ENCODE data around the gene ARFRP1. TPM values are rescaled to one million over a fixed set of nuclear protein-coding genes. Genes with fewer than 3 reads are reported as not detected.
"Not testable (repeated sequence)": the region's sequence is repeated elsewhere in the genome, so short reads cannot be mapped to it uniquely, and the experiment has no call there.

ARFRP1 gene
- total RNA-seq, 1 donor from 2014 or later: 46.1 TPM

- TF ChIP-seq CTCF (IDR thresholded peaks at IDR 0.05): no peak
- H3K27me3 Mint-ChIP-seq (ENCODE audit: unreplicated experiment): no peaks in the 10 kb centered on the region
- no peaks in the 10 kb centered on the region for H3K36me3 Mint-ChIP-seq (ENCODE audit: unreplicated experiment)
- H3K4me1 Mint-ChIP-seq (ENCODE audit: unreplicated experiment): peaks cover 24% of the 10 kb centered on the region
- no peaks in the 10 kb centered on the region for H3K9me3 Mint-ChIP-seq (ENCODE audit: unreplicated experiment)
- no peak for DNase-seq (ENCODE audit: extremely low spot score, unreplicated experiment)
- H3K4me3 Mint-ChIP-seq (ENCODE audit: unreplicated experiment): peak overlapping the region; percentile 67
- peak overlapping the region; percentile 67 for H3K27ac Mint-ChIP-seq (ENCODE audit: unreplicated experiment)
Measured at GRCh38 chr20:63653974-63654668, 53.7 kb downstream of the ARFRP1 start.

GRCh38 chr20:63653041-63653973 lies 54.5 kb downstream of the ARFRP1 start, which contains the start of gene STMN3:
STMN3 (minus strand) TSS chr20:63653424; CDS start chr20:63653345, 79 bp downstream.
- Mint-ChIP-seq H3K36me3 (ENCODE audit: unreplicated experiment) (no peaks in the 10 kb centered on the region), H3K27ac (ENCODE audit: unreplicated experiment) (peak within 1 kb of the TSS; percentile 67), H3K4me1 (ENCODE audit: unreplicated experiment) (peaks cover 16% of the 10 kb centered on the region), H3K9me3 (ENCODE audit: unreplicated experiment) (no peaks in the 10 kb centered on the region), H3K4me3 (ENCODE audit: unreplicated experiment) (peak within 1 kb of the TSS; percentile 75), H3K27me3 (ENCODE audit: unreplicated experiment) (no peaks in the 10 kb centered on the region)
- TF ChIP-seq CTCF (IDR thresholded peaks at IDR 0.05): no peak
- peak; percentile 96 for DNase-seq (ENCODE audit: extremely low spot score, unreplicated experiment)

- Mint-ChIP-seq H3K9me3 (ENCODE audit: unreplicated experiment) (no peaks in the 10 kb centered on the region), H3K27ac (ENCODE audit: unreplicated experiment) (no peak overlapping the region), H3K36me3 (ENCODE audit: unreplicated experiment) (no peaks in the 10 kb centered on the region), H3K27me3 (ENCODE audit: unreplicated experiment) (no peaks in the 10 kb centered on the region), H3K4me3 (ENCODE audit: unreplicated experiment) (peak overlapping the region; percentile 75), H3K4me1 (ENCODE audit: unreplicated experiment) (peaks cover 11% of the 10 kb centered on the region)
- DNase-seq (ENCODE audit: extremely low spot score, unreplicated experiment): no peak
- no peak for TF ChIP-seq CTCF (IDR thresholded peaks at IDR 0.05)
Measured at GRCh38 chr20:63652192-63652980, 55.4 kb downstream of the ARFRP1 start.

GRCh38 chr20:63651942-63652191 lies 55.9 kb downstream of the ARFRP1 start:
- no peaks in the 10 kb centered on the region for H3K9me3 Mint-ChIP-seq (ENCODE audit: unreplicated experiment)
- H3K4me1 Mint-ChIP-seq (ENCODE audit: unreplicated experiment): peaks cover 10% of the 10 kb centered on the region
- H3K27me3 Mint-ChIP-seq (ENCODE audit: unreplicated experiment): no peaks in the 10 kb centered on the region
- DNase-seq (ENCODE audit: extremely low spot score, unreplicated experiment): no peak
- H3K4me3 Mint-ChIP-seq (ENCODE audit: unreplicated experiment): peak overlapping the region; percentile 75
- H3K36me3 Mint-ChIP-seq (ENCODE audit: unreplicated experiment): no peaks in the 10 kb centered on the region
- no peak overlapping the region for H3K27ac Mint-ChIP-seq (ENCODE audit: unreplicated experiment)
- TF ChIP-seq CTCF (IDR thresholded peaks at IDR 0.05): no peak

GRCh38 chr20:63650486-63650885 lies 57.3 kb downstream of the ARFRP1 start:
- H3K36me3 Mint-ChIP-seq (ENCODE audit: unreplicated experiment); H3K9me3 Mint-ChIP-seq (ENCODE audit: unreplicated experiment); DNase-seq (ENCODE audit: extremely low spot score, unreplicated experiment); H3K27me3 Mint-ChIP-seq (ENCODE audit: unreplicated experiment); H3K27ac Mint-ChIP-seq (ENCODE audit: unreplicated experiment); H3K4me3 Mint-ChIP-seq (ENCODE audit: unreplicated experiment); H3K4me1 Mint-ChIP-seq (ENCODE audit: unreplicated experiment): not testable (repeated sequence)

Data from osteocyte (in vitro differentiated cells).